Measurements from ENCODE around the gene THSD1.
"Not testable (repeated sequence)": the region's sequence is repeated elsewhere in the genome, so short reads cannot be mapped to it uniquely, and the experiment has no call there.

THSD1 gene

GRCh38 chr13:52348983-52349780 is 56.8 kb downstream of the THSD1 start:
- Histone ChIP-seq H3K36me3 (ENCODE audit: control insufficient read depth in 1 of 2, insufficient read depth in 2 of 2, low read length in 2 of 2) (no peaks in the 10 kb centered on the region), H3K4me3 (ENCODE audit: low read depth in 1 of 2, low read length in 2 of 2) (no peak overlapping the region), H3K4me1 (ENCODE audit: control insufficient read depth in 1 of 2, insufficient read depth in 2 of 2, low read length in 2 of 2) (no peaks in the 10 kb centered on the region), H3K27me3 (ENCODE audit: low read depth, low read length) (no peaks in the 10 kb centered on the region), H3K9me3 (ENCODE audit: control insufficient read depth in 1 of 2, low read length in 2 of 2) (no peaks in the 10 kb centered on the region), H3K27ac (ENCODE audit: low read length) (no peak overlapping the region)

DNA sequence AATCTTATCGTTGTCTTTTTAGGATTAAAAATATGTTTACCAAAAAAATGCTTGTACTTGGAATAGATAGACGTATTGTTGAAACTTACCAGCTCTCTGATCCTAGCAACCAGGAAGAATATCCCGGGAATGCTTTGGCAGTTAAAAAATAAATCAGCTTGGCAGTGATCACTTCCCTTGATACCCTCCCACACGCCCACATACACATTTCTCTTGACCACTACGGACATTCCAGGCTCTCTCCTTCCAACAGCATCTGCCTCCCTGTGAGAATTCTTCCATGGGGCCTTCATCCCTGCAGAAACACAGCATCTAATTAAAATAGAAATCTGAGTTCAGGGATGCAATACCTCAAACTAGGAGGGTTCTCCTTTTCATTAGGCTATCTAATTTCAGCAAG is 57.9 kb downstream of the THSD1 start:
- Histone ChIP-seq H3K9me3 (ENCODE audit: control insufficient read depth in 1 of 2, low read length in 2 of 2) (no peaks in the 10 kb centered on the region), H3K27ac (ENCODE audit: low read length) (no peak overlapping the region), H3K4me3 (ENCODE audit: low read depth in 1 of 2, low read length in 2 of 2) (no peak overlapping the region), H3K4me1 (ENCODE audit: control insufficient read depth in 1 of 2, insufficient read depth in 2 of 2, low read length in 2 of 2) (no peaks in the 10 kb centered on the region), H3K36me3 (ENCODE audit: control insufficient read depth in 1 of 2, insufficient read depth in 2 of 2, low read length in 2 of 2) (no peaks in the 10 kb centered on the region), H3K27me3 (ENCODE audit: low read depth, low read length) (no peaks in the 10 kb centered on the region)

DNA sequence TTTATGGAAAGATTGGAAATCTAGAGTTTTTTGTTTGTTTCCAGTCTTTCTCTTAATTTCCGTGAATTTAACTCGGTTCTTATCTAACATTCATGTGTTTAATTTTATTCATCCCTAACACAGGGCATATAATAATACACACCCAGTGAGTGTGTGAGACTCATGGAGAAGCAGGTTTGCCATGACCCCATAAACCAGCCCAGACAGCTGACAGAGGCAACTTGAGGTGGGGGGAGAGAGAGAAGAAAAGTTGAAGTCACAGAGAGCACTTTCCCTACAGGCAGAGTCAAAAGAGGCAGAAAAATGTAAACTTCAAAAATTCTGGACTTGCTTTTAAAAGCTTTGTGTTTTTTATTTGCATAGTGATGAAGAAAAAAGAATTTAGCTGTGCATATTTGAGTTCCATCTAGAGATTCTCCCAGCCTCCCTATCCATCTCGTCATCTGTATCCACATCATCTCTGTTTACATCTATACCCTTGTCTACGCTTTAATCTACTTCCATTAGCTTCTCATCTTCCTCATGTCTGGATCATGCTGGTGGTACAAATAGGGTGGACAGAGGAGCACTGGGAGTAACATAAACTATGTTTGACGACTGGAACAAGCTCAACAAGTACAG is 60.2 kb downstream of the THSD1 start:
- no peak overlapping the region for H3K27ac ChIP-seq (ENCODE audit: low read length)
- no peaks in the 10 kb centered on the region for H3K27me3 ChIP-seq (ENCODE audit: low read depth, low read length)
- H3K36me3 ChIP-seq (ENCODE audit: control insufficient read depth in 1 of 2, insufficient read depth in 2 of 2, low read length in 2 of 2): no peaks in the 10 kb centered on the region
- H3K9me3 ChIP-seq (ENCODE audit: control insufficient read depth in 1 of 2, low read length in 2 of 2): no peaks in the 10 kb centered on the region
- no peak overlapping the region for H3K4me3 ChIP-seq (ENCODE audit: low read depth in 1 of 2, low read length in 2 of 2)
- H3K4me1 ChIP-seq (ENCODE audit: control insufficient read depth in 1 of 2, insufficient read depth in 2 of 2, low read length in 2 of 2): no peaks in the 10 kb centered on the region

- Histone ChIP-seq H3K4me3 (ENCODE audit: low read depth in 1 of 2, low read length in 2 of 2) (no peak overlapping the region), H3K27me3 (ENCODE audit: low read depth, low read length) (no peaks in the 10 kb centered on the region), H3K36me3 (ENCODE audit: control insufficient read depth in 1 of 2, insufficient read depth in 2 of 2, low read length in 2 of 2) (no peaks in the 10 kb centered on the region), H3K9me3 (ENCODE audit: control insufficient read depth in 1 of 2, low read length in 2 of 2) (no peaks in the 10 kb centered on the region), H3K27ac (ENCODE audit: low read length) (no peak overlapping the region), H3K4me1 (ENCODE audit: control insufficient read depth in 1 of 2, insufficient read depth in 2 of 2, low read length in 2 of 2) (no peaks in the 10 kb centered on the region)
These were observed 60.9 kb downstream of the THSD1 start for GRCh38 chr13:52345048-52345447.

DNA sequence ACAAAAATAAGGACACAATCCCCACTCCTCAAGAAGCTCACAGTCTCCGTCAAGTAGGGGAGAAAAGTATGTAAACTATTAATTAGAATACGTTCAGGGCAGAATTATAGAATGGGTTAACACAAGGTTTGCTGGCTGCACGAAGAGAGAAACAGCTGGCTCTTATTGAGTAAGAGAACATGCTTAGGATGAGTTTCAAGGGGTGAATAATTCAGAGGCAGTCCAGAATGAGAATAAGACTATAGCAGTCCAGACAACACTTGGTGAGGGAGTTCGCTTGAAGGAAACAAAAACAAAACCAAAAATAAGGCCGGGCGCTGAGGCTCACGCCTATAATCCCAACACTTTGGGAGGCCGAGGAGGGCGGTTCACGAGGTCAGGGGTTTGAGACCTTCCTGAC is 61.9 kb downstream of the THSD1 start:
- no peaks in the 10 kb centered on the region for H3K4me1 ChIP-seq (ENCODE audit: control insufficient read depth in 1 of 2, insufficient read depth in 2 of 2, low read length in 2 of 2)
- no peaks in the 10 kb centered on the region for H3K27me3 ChIP-seq (ENCODE audit: low read depth, low read length)
- no peaks in the 10 kb centered on the region for H3K36me3 ChIP-seq (ENCODE audit: control insufficient read depth in 1 of 2, insufficient read depth in 2 of 2, low read length in 2 of 2)
- H3K27ac ChIP-seq (ENCODE audit: low read length): no peak overlapping the region
- peak overlapping the region in 1 of 2 donors; percentile 11 for H3K4me3 ChIP-seq (ENCODE audit: low read depth in 1 of 2, low read length in 2 of 2)
- no peaks in the 10 kb centered on the region for H3K9me3 ChIP-seq (ENCODE audit: control insufficient read depth in 1 of 2, low read length in 2 of 2)

GRCh38 chr13:52342203-52342602 is 63.8 kb downstream of the THSD1 start:
- not testable (repeated sequence) for H3K36me3 ChIP-seq (ENCODE audit: control insufficient read depth in 1 of 2, insufficient read depth in 2 of 2, low read length in 2 of 2); H3K4me1 ChIP-seq (ENCODE audit: control insufficient read depth in 1 of 2, insufficient read depth in 2 of 2, low read length in 2 of 2); H3K27ac ChIP-seq (ENCODE audit: low read length); H3K9me3 ChIP-seq (ENCODE audit: control insufficient read depth in 1 of 2, low read length in 2 of 2); H3K4me3 ChIP-seq (ENCODE audit: low read depth in 1 of 2, low read length in 2 of 2); H3K27me3 ChIP-seq (ENCODE audit: low read depth, low read length)

DNA sequence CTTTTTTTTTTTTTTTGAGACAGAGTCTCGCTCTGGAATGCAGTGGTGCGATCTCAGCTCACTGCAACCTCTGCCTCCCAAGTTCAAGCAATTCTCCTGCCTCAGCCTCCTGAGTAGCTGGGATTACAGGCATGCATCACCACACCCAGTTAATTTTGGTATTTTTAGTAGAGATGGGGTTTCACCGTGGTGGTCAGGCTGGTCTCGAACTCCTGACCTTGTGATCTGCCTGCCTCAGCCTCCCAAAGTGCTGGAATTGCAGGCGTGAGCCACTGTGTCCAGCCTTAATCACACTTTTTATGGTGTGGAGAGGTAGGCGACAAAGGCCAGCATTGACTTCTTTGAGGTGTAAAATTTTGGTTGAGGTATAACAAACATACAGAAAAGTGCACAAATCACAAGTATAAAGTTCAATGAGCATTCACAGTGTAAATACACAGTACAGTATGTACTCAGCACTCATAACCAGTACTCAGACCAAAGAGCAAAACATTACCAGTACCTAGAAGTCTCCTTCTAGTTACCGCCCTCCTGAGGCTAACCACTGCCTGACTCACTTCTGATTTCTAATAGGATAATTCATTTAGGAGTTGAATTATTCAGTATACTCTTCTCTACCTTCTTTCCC is 68.0 kb downstream of the THSD1 start:
- H3K4me1 ChIP-seq (ENCODE audit: control insufficient read depth in 1 of 2, insufficient read depth in 2 of 2, low read length in 2 of 2); H3K9me3 ChIP-seq (ENCODE audit: control insufficient read depth in 1 of 2, low read length in 2 of 2); H3K4me3 ChIP-seq (ENCODE audit: low read depth in 1 of 2, low read length in 2 of 2); H3K27me3 ChIP-seq (ENCODE audit: low read depth, low read length); H3K36me3 ChIP-seq (ENCODE audit: control insufficient read depth in 1 of 2, insufficient read depth in 2 of 2, low read length in 2 of 2); H3K27ac ChIP-seq (ENCODE audit: low read length): not testable (repeated sequence)

DNA sequence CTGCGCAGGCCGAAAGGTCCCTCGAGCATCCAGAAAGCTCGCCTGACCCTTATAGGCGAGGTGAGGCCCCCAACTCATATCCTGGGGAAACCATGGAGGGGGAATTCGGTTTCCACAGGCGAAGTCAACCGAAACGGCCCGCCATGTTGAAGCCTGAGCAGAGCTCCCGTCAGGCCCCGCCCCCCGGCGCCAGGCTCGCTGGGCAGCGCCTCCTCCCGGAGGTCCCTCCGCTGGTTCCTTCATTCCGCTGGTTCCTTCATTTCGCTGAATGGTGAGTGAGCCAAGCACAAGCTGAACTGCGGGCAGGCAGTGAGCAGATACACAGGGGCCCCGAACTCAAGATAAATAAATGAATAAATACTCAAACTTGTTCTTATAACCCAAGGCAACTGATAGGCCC is 71.9 kb downstream of the THSD1 start:
- not testable (repeated sequence) for H3K36me3 ChIP-seq (ENCODE audit: control insufficient read depth in 1 of 2, insufficient read depth in 2 of 2, low read length in 2 of 2); H3K4me3 ChIP-seq (ENCODE audit: low read depth in 1 of 2, low read length in 2 of 2); H3K9me3 ChIP-seq (ENCODE audit: control insufficient read depth in 1 of 2, low read length in 2 of 2); H3K4me1 ChIP-seq (ENCODE audit: control insufficient read depth in 1 of 2, insufficient read depth in 2 of 2, low read length in 2 of 2); H3K27me3 ChIP-seq (ENCODE audit: low read depth, low read length); H3K27ac ChIP-seq (ENCODE audit: low read length)

DNA sequence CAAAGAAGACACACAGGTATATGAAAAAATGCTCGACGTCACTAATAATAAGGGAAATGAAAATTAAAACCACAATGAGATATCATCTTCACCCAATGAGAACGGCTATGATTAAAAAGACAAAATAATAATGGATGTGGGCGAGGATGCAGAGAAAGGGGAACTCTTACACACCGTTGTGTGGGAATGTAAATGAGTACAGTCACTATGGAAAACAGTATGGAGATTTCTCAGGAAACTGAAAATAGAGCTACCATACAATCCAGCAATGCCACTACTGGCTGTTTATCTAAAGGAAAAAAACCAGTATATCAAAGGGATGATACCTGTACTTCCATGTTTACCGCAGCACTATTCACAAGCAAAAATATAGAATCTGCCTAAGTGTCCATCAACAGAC is 74.1 kb downstream of the THSD1 start:
- not testable (repeated sequence) for H3K27ac ChIP-seq (ENCODE audit: low read length); H3K4me1 ChIP-seq (ENCODE audit: control insufficient read depth in 1 of 2, insufficient read depth in 2 of 2, low read length in 2 of 2); H3K36me3 ChIP-seq (ENCODE audit: control insufficient read depth in 1 of 2, insufficient read depth in 2 of 2, low read length in 2 of 2); H3K27me3 ChIP-seq (ENCODE audit: low read depth, low read length); H3K4me3 ChIP-seq (ENCODE audit: low read depth in 1 of 2, low read length in 2 of 2); H3K9me3 ChIP-seq (ENCODE audit: control insufficient read depth in 1 of 2, low read length in 2 of 2)
